ENCODE data around the gene MRPS9.

MRPS9 gene

GRCh38 chr2:105057005-105057404, 19.1 kb downstream of the MRPS9 start:
- H3K27me3 ChIP-seq (replicated peaks; ENCODE audit: control insufficient read depth, insufficient read depth, low read length) = no peaks in the 10 kb centered on the region
- DNase-seq (ENCODE audit: extremely low read depth, insufficient read length) = no peak
- no peak for TF ChIP-seq CTCF (IDR thresholded peaks at IDR 0.05; ENCODE audit: insufficient read depth, low read length, poor library complexity, severe bottlenecking)
- H3K36me3 ChIP-seq (ENCODE audit: control insufficient read depth, insufficient read depth, low read length) = no peaks in the 10 kb centered on the region
- H3K4me3 ChIP-seq (replicated peaks; ENCODE audit: low read depth, low read length) = no peak overlapping the region

- TF ChIP-seq CTCF (IDR thresholded peaks at IDR 0.05; ENCODE audit: insufficient read depth, low read length, poor library complexity, severe bottlenecking) = no peak
- H3K4me3 ChIP-seq (replicated peaks; ENCODE audit: low read depth, low read length) = no peak overlapping the region
- no peaks in the 10 kb centered on the region for H3K36me3 ChIP-seq (ENCODE audit: control insufficient read depth, insufficient read depth, low read length)
- no peaks in the 10 kb centered on the region for H3K27me3 ChIP-seq (replicated peaks; ENCODE audit: control insufficient read depth, insufficient read depth, low read length)
- DNase-seq (ENCODE audit: extremely low read depth, insufficient read length) = no peak
These were observed 23.7 kb downstream of the MRPS9 start for GRCh38 chr2:105061560-105061959.

- no peak for DNase-seq (ENCODE audit: extremely low read depth, insufficient read length)
- Histone ChIP-seq H3K36me3 (ENCODE audit: control insufficient read depth, insufficient read depth, low read length) (no peaks in the 10 kb centered on the region), H3K4me3 (replicated peaks; ENCODE audit: low read depth, low read length) (no peak overlapping the region), H3K27me3 (replicated peaks; ENCODE audit: control insufficient read depth, insufficient read depth, low read length) (no peaks in the 10 kb centered on the region)
- TF ChIP-seq CTCF (IDR thresholded peaks at IDR 0.05; ENCODE audit: insufficient read depth, low read length, poor library complexity, severe bottlenecking) = no peak
These were observed 24.3 kb downstream of the MRPS9 start for GRCh38 chr2:105062158-105062557.

- TF ChIP-seq CTCF (IDR thresholded peaks at IDR 0.05; ENCODE audit: insufficient read depth, low read length, poor library complexity, severe bottlenecking) = no peak
- Histone ChIP-seq H3K4me3 (replicated peaks; ENCODE audit: low read depth, low read length) (no peak overlapping the region), H3K27me3 (replicated peaks; ENCODE audit: control insufficient read depth, insufficient read depth, low read length) (no peaks in the 10 kb centered on the region), H3K36me3 (ENCODE audit: control insufficient read depth, insufficient read depth, low read length) (no peaks in the 10 kb centered on the region)
- DNase-seq (ENCODE audit: extremely low read depth, insufficient read length) = no peak
These were observed 30.5 kb downstream of the MRPS9 start for GRCh38 chr2:105068387-105068786.

GRCh38 chr2:105068875-105069274, 31.0 kb downstream of the MRPS9 start:
- H3K36me3 ChIP-seq (ENCODE audit: control insufficient read depth, insufficient read depth, low read length) = no peaks in the 10 kb centered on the region
- H3K4me3 ChIP-seq (replicated peaks; ENCODE audit: low read depth, low read length) = no peak overlapping the region
- DNase-seq (ENCODE audit: extremely low read depth, insufficient read length) = no peak
- no peaks in the 10 kb centered on the region for H3K27me3 ChIP-seq (replicated peaks; ENCODE audit: control insufficient read depth, insufficient read depth, low read length)
- TF ChIP-seq CTCF (IDR thresholded peaks at IDR 0.05; ENCODE audit: insufficient read depth, low read length, poor library complexity, severe bottlenecking) = no peak

Data from GM06990 (cell line).